A549 (cell line): ENCODE measurements around the gene KCTD1.

ENCODE experiments used
- BHLHE40 ChIP-seq: IDR thresholded peaks from 2 replicates; pipeline ENCODE4 v1.6.1; 2012; ENCODE audit warnings: low read depth, low read length, inconsistent platforms
- EP300 ChIP-seq, 2 experiments: fragments of >200 bp; sonication (Bioruptor Twin); formaldehyde crosslinking; IDR thresholded peaks; 2 replicates in 1 of 2; 3 replicates in 1 of 2; pipeline ENCODE4 v1.6.1; 2016 to 2017
- POLR2A ChIP-seq: IDR thresholded peaks from 2 replicates; pipeline ENCODE4 v1.6.1; 2012; ENCODE audit warnings: mild to moderate bottlenecking, low read length
- SMC3 ChIP-seq: fragments of >200 bp; sonication (Bioruptor Twin); formaldehyde crosslinking; IDR thresholded peaks from 3 replicates; pipeline ENCODE4 v1.6.1; 2018; ENCODE audit warnings: inconsistent platforms
- TF ChIP-seq, protein P1 (sequence below): fragments of >200 bp; sonication (Bioruptor Twin); formaldehyde crosslinking; IDR thresholded peaks from 3 replicates; pipeline ENCODE4 v1.5.1; 2016
- TF ChIP-seq, protein P2 (sequence below): fragments of 450-650 bp; IDR thresholded peaks from 2 replicates; pipeline ENCODE4 v1.6.1; 2014; ENCODE audit warnings: antibody characterized with exemption

DNA sequence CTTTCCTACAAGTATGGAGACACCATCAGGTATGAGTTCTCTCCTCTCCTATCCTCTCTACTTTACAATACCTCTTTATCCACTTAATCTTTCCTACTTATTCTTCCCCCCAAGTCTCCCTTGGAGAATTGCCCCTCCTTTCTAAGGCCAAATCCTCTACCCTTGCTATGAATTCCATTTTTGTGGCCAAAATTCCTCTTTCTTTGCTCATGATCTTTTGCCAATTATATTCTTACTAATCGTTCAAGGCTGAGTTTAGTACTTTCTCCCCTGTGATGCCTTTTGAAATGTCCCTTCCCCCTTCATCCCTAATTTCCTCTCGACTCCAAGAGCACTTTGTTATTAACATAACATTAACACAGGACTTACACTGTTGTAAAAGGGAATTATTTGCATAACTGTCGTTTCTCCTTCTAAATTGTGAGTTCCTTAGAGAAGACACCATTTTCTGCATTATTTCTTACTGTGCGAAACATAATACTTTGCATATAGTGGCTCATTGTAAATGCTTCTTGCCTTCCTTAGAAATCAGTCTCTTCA, 133.4 kb downstream of the KCTD1 start:
- TF ChIP-seq, protein P1, sequence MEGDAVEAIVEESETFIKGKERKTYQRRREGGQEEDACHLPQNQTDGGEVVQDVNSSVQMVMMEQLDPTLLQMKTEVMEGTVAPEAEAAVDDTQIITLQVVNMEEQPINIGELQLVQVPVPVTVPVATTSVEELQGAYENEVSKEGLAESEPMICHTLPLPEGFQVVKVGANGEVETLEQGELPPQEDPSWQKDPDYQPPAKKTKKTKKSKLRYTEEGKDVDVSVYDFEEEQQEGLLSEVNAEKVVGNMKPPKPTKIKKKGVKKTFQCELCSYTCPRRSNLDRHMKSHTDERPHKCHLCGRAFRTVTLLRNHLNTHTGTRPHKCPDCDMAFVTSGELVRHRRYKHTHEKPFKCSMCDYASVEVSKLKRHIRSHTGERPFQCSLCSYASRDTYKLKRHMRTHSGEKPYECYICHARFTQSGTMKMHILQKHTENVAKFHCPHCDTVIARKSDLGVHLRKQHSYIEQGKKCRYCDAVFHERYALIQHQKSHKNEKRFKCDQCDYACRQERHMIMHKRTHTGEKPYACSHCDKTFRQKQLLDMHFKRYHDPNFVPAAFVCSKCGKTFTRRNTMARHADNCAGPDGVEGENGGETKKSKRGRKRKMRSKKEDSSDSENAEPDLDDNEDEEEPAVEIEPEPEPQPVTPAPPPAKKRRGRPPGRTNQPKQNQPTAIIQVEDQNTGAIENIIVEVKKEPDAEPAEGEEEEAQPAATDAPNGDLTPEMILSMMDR = no peak
- TF ChIP-seq EP300 (IDR thresholded peaks at IDR 0.05) = no peak
- TF ChIP-seq BHLHE40 = no peak
- TF ChIP-seq, protein P2, sequence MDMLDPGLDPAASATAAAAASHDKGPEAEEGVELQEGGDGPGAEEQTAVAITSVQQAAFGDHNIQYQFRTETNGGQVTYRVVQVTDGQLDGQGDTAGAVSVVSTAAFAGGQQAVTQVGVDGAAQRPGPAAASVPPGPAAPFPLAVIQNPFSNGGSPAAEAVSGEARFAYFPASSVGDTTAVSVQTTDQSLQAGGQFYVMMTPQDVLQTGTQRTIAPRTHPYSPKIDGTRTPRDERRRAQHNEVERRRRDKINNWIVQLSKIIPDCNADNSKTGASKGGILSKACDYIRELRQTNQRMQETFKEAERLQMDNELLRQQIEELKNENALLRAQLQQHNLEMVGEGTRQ = no peak
- TF ChIP-seq SMC3 = no peak
- TF ChIP-seq POLR2A = no peak
